Endodermal cell (in vitro differentiated cells): ENCODE measurements around the gene STK11. TPM values are rescaled to one million over a fixed set of nuclear protein-coding genes. Genes with fewer than 3 reads are reported as not detected.

Source experiments
- DNase-seq: peaks from one replicate; pipeline ENCODE4 v3.0.0-alpha.2; 2017
- H3K27ac ChIP-seq: 2 replicates; pipeline ENCODE4 v1.5.1; 2013; ENCODE audit warnings: mild to moderate bottlenecking, low read depth, low read length, moderate library complexity
- H3K27me3 ChIP-seq: 2 replicates; pipeline ENCODE4 v1.6.1; 2013; ENCODE audit warnings: mild to moderate bottlenecking, low read length, moderate library complexity; ENCODE audit not compliant: insufficient read depth, control insufficient read depth, poor library complexity, severe bottlenecking
- H3K36me3 ChIP-seq: 2 replicates; pipeline ENCODE4 v1.7.0; 2013; ENCODE audit warnings: mild to moderate bottlenecking, low read length, moderate library complexity; ENCODE audit not compliant: control insufficient read depth, insufficient read depth
- H3K4me1 ChIP-seq: one replicate; pipeline ENCODE4 v1.7.0; 2013; ENCODE audit warnings: low read length; ENCODE audit not compliant: control insufficient read depth, insufficient read depth
- H3K4me3 ChIP-seq: 2 replicates; pipeline ENCODE4 v1.5.1; 2013; ENCODE audit warnings: mild to moderate bottlenecking, low read length, moderate library complexity
- H3K9ac ChIP-seq: 2 replicates; pipeline ENCODE4 v1.6.1; 2013; ENCODE audit warnings: mild to moderate bottlenecking, low read length, moderate library complexity; ENCODE audit not compliant: poor library complexity, severe bottlenecking; ENCODE audit errors: extremely low read depth
- H3K9me3 ChIP-seq: 2 replicates; pipeline ENCODE4 v1.6.1; 2013; ENCODE audit warnings: mild to moderate bottlenecking, low read length, moderate library complexity; ENCODE audit not compliant: control insufficient read depth
- H3K27ac Mint-ChIP-seq: 2 replicates; pipeline ENCODE4 v1.8.0; 2020; ENCODE audit warnings: mixed read lengths
- H3K27me3 Mint-ChIP-seq: 2 replicates; pipeline ENCODE4 v1.8.0; 2021; ENCODE audit warnings: mild to moderate bottlenecking, mixed read lengths; ENCODE audit not compliant: insufficient read depth
- H3K36me3 Mint-ChIP-seq: 2 replicates; pipeline ENCODE4 v1.8.0; 2020; ENCODE audit warnings: low read depth, mixed read lengths
- H3K4me1 Mint-ChIP-seq: 2 replicates; pipeline ENCODE4 v1.8.0; 2020; ENCODE audit warnings: mixed read lengths
- H3K4me3 Mint-ChIP-seq: 2 replicates; pipeline ENCODE4 v1.8.0; 2020; ENCODE audit warnings: mild to moderate bottlenecking, moderate library complexity, mixed read lengths
- H3K9me3 Mint-ChIP-seq: 2 replicates; pipeline ENCODE4 v1.8.0; 2020; ENCODE audit warnings: mild to moderate bottlenecking, mixed read lengths
- WGBS, 2 experiments: methylation state at CpG; one replicate each; pipeline versions ENCODE4 v1.1.5 to v1.1.7; 2013; ENCODE audit warnings: missing lambda C conversion rate in 2 of 2, mixed read lengths in 1 of 2; ENCODE audit not compliant: insufficient coverage in 1 of 2, insufficient read length in 1 of 2; 5-methylcytosine and 5-hydroxymethylcytosine counted together
- total RNA-seq, 2 donors: library from RNA; stranded (reverse); fragmentation: NEBNext Ultra II Directional in 1 of 2; extraction: Animal tissue kit (Norgen Biotek cat#: 25700) in 1 of 2; gene quantifications; 2 replicates in 1 of 2; 3 replicates in 1 of 2; pipeline ENCODE4 v1.2.1, GENCODE V29; 2021
- TF ChIP-seq, protein P1 (sequence below): fragments of 200-600 bp; sonication (generic); conservative IDR thresholded peaks from 2 replicates; pipeline ENCODE4 v1.5.0; 2021; ENCODE audit warnings: antibody characterized with exemption, mild to moderate bottlenecking

STK11 gene
- total RNA-seq, 2 donors from 2014 or later, result 78.8 to 81.4 TPM

DNA sequence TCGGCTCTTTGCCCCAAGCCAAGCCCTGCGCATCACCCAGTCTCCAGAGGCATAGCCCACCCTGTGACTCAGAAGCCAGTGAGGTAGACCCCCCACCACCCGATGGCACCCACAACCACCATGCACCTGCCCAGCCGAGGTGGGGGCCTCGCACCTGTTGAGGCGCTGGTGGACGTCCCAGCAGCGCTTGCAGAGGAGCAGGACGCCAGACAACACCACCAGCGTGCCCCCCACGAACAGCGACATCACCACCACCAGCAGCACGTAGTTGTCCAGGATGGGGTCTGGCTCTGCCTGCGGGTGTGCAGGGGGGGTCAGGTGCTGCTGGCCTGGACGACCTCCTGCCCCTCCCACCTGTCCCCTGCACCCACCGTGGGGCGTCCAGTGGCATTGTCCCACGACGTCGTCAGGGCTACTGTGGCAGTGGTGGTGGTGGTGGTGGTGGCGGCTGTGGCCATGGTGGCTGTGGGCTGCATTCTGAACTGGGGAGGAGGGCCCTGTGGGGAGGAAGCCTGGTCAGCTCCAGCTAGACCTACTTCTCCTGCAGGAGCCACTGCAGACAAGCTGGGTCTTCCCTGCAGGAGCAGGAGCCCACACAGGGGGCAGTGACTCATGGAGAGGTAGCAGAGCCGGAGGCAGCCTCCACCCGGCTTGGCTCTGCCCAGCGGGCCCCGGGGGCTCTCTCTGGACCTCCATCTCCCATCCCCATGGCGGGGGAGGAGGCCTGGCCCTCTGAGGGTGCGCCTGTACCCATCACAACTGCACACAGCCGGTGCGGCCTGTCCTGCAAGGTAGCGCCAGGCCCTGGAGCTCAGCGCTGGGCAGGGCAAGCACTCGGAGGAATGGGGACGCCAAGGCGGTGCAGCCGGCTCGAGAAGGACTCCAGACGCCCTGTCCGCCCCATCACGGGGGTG, 30.3 kb downstream of the STK11 start:
- DNase-seq, result no peak
- WGBS, 2 experiments, result 90 to 96% methylated on average over 11 to 36 of the region's 39 CpGs
- H3K4me1 ChIP-seq, result no peaks in the 10 kb centered on the region
- H3K9me3 Mint-ChIP-seq, result no peaks in the 10 kb centered on the region
- peaks cover 6% of the 10 kb centered on the region for H3K4me1 Mint-ChIP-seq
- peaks cover 14% of the 10 kb centered on the region for H3K36me3 Mint-ChIP-seq
- H3K27ac Mint-ChIP-seq, result no peak overlapping the region
- peak overlapping the region; percentile 60 for H3K4me3 Mint-ChIP-seq
- no peak overlapping the region for H3K9ac ChIP-seq
- peak overlapping the region; percentile 67 for H3K4me3 ChIP-seq
- no peaks in the 10 kb centered on the region for H3K27me3 ChIP-seq
- no peaks in the 10 kb centered on the region for H3K9me3 ChIP-seq
- peaks cover 10% of the 10 kb centered on the region for H3K36me3 ChIP-seq
- TF ChIP-seq, protein P1, sequence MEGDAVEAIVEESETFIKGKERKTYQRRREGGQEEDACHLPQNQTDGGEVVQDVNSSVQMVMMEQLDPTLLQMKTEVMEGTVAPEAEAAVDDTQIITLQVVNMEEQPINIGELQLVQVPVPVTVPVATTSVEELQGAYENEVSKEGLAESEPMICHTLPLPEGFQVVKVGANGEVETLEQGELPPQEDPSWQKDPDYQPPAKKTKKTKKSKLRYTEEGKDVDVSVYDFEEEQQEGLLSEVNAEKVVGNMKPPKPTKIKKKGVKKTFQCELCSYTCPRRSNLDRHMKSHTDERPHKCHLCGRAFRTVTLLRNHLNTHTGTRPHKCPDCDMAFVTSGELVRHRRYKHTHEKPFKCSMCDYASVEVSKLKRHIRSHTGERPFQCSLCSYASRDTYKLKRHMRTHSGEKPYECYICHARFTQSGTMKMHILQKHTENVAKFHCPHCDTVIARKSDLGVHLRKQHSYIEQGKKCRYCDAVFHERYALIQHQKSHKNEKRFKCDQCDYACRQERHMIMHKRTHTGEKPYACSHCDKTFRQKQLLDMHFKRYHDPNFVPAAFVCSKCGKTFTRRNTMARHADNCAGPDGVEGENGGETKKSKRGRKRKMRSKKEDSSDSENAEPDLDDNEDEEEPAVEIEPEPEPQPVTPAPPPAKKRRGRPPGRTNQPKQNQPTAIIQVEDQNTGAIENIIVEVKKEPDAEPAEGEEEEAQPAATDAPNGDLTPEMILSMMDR, result no peak
- H3K27ac ChIP-seq, result peak overlapping the region; percentile 85
- H3K27me3 Mint-ChIP-seq, result no peaks in the 10 kb centered on the region

DNA sequence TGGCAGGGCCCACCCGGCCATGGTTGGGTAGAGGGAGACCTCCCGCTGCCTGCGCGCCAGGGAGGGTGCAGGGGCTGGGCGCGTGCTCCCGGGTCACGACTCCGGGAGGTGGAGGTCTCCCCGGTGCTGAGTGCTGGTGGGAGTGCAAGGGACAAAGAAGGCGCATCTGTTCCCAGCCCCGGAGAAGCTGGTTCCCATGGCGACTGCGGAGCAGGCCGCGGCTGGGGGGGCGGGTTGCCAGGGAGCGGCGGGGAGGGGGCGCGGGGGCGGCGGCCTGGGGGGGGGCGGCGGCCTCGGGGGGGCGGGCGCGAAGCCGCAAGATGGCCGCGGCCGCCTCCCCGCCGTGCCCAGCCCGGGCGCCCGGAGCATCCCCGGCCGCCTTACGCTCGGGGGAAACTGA, 31.0 kb downstream of the STK11 start:
- Histone ChIP-seq H3K4me1 (no peaks in the 10 kb centered on the region), H3K4me3 (peak overlapping the region; percentile 78), H3K9me3 (no peaks in the 10 kb centered on the region), H3K27me3 (no peaks in the 10 kb centered on the region), H3K9ac (no peak overlapping the region), H3K27ac (peak overlapping the region; percentile 85), H3K36me3 (peaks cover 10% of the 10 kb centered on the region)
- Mint-ChIP-seq H3K36me3 (peaks cover 13% of the 10 kb centered on the region), H3K4me1 (peaks cover 9% of the 10 kb centered on the region), H3K27ac (no peak overlapping the region), H3K4me3 (peak overlapping the region; percentile 60), H3K9me3 (no peaks in the 10 kb centered on the region), H3K27me3 (no peaks in the 10 kb centered on the region)
- WGBS, 2 experiments, result 17 to 36% methylated on average over 6 to 38 of the region's 42 CpGs
- DNase-seq, result no peak
- TF ChIP-seq, protein P1, result no peak

DNA sequence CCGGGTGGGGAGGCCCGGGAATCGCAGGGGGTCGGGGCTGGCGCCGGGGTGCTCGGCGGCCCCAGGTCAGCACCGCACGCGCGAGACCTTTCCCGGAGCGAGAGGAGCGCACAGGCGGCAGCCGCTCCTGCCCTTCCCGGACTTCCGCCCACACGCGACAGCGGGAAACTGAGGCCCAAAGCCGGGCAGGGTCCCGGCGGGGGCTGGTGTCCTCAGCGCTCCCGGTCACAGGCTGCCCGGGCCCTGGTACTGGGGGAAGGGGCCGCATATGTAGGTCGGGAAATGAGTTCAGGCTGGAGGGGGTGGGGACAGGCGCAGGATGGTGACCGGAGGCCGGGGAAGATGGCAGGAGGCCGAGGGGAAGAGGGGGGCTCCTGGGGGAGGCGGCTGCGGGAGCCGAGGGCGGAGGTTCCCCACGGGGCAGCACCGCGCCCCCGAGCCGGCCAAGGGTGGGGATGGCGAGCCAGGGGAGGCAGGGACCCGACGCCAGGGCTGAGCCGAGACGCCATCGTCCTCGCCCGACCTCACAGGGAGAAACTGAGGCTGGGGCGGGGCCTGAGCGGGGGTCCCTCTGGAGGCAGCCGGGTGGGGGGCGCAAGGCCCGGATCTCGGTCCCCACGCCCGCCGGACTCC, 31.6 kb downstream of the STK11 start:
- no peaks in the 10 kb centered on the region for H3K9me3 ChIP-seq
- H3K9me3 Mint-ChIP-seq, result no peaks in the 10 kb centered on the region
- peak overlapping the region; percentile 47 for H3K9ac ChIP-seq

More for the DNA sequence above, 31.6 kb downstream of the STK11 start:
- Mint-ChIP-seq H3K4me1 (peaks cover 9% of the 10 kb centered on the region), H3K4me3 (peak overlapping the region; percentile 60), H3K36me3 (peaks cover 11% of the 10 kb centered on the region), H3K27ac (no peak overlapping the region), H3K27me3 (no peaks in the 10 kb centered on the region)
- Histone ChIP-seq H3K4me3 (peak overlapping the region; percentile 78), H3K27ac (peak overlapping the region; percentile 57), H3K4me1 (no peaks in the 10 kb centered on the region), H3K36me3 (peaks cover 9% of the 10 kb centered on the region), H3K27me3 (no peaks in the 10 kb centered on the region)
- TF ChIP-seq, protein P1, result no peak
- peak; percentile 67 for DNase-seq
- WGBS, 2 experiments, result 1 to 3% methylated on average over 23 to 60 of the region's 60 CpGs
